IMR-90 (cell line): Measurements from ENCODE around the gene MAN2C1.

Experiments
- CEBPB ChIP-seq: IDR thresholded peaks from 2 replicates; pipeline ENCODE4 v1.6.1; 2012; ENCODE audit warnings: low read depth, low read length, improper control_type of control experiment
- MAFK ChIP-seq: IDR thresholded peaks from 2 replicates; pipeline ENCODE4 v1.6.1; 2012; ENCODE audit warnings: low read depth, low read length, improper control_type of control experiment
- POLR2A ChIP-seq: IDR thresholded peaks from 2 replicates; pipeline ENCODE4 v1.6.1; 2012; ENCODE audit warnings: mild to moderate bottlenecking, low read depth, low read length
- RAD21 ChIP-seq: IDR thresholded peaks from 2 replicates; pipeline ENCODE4 v1.6.1; 2012; ENCODE audit warnings: low read length, improper control_type of control experiment
- RFX5 ChIP-seq: IDR thresholded peaks from 2 replicates; pipeline ENCODE4 v1.8.0; 2012; ENCODE audit warnings: low read depth, mild to moderate bottlenecking, low read length, moderate library complexity
- SMC3 ChIP-seq: fragments of 150-350 bp; IDR thresholded peaks from 2 replicates; pipeline ENCODE4 v1.6.1; 2016; ENCODE audit warnings: low read depth, mild to moderate bottlenecking, antibody characterized with exemption, low read length, moderate library complexity
- TF ChIP-seq, protein P1 (sequence below): conservative IDR thresholded peaks from 2 replicates; pipeline ENCODE4 v1.5.1; 2012; ENCODE audit warnings: mild to moderate bottlenecking, low read depth, low read length, improper control_type of control experiment
- TF ChIP-seq, protein P2 (sequence below): fragments of 150-350 bp; IDR thresholded peaks from 2 replicates; pipeline ENCODE4 v1.6.1; 2016; ENCODE audit warnings: low read depth, mild to moderate bottlenecking, low read length, moderate library complexity, borderline replicate concordance

DNA sequence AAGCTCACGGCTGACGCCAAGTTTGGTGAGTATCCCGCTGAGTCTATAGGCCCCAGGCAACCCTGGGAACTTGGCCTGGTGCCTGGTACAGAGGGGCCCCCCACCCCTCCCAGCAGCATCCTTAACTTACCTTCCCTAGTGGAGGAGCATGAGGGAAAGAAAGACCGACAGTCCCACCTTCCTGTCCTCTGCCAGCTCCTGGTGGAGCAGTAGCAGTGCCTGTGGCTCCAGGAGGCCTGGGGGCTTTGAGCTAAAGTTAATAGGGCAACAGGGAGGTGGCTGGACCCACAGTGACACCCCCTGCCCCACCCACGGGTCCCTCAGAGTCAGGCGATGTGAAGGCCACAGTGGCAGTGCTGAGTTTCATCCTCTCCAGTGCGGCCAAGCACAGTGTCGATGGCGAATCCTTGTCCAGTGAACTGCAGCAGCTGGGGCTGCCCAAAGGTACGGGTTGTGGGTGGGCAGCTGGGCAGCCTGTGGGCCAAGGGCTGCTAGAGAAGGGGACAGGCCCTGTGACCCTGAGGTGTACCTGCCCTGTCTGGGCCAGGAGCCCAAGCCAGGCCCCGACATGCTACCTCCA, 29.7 kb downstream of the MAN2C1 start:
- TF ChIP-seq POLR2A, result no peak
- TF ChIP-seq, protein P1, sequence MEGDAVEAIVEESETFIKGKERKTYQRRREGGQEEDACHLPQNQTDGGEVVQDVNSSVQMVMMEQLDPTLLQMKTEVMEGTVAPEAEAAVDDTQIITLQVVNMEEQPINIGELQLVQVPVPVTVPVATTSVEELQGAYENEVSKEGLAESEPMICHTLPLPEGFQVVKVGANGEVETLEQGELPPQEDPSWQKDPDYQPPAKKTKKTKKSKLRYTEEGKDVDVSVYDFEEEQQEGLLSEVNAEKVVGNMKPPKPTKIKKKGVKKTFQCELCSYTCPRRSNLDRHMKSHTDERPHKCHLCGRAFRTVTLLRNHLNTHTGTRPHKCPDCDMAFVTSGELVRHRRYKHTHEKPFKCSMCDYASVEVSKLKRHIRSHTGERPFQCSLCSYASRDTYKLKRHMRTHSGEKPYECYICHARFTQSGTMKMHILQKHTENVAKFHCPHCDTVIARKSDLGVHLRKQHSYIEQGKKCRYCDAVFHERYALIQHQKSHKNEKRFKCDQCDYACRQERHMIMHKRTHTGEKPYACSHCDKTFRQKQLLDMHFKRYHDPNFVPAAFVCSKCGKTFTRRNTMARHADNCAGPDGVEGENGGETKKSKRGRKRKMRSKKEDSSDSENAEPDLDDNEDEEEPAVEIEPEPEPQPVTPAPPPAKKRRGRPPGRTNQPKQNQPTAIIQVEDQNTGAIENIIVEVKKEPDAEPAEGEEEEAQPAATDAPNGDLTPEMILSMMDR, result no peak
- no peak for TF ChIP-seq RFX5
- no peak for TF ChIP-seq CEBPB
- no peak for TF ChIP-seq MAFK
- TF ChIP-seq SMC3, result no peak
- TF ChIP-seq RAD21, result no peak
- TF ChIP-seq, protein P2, sequence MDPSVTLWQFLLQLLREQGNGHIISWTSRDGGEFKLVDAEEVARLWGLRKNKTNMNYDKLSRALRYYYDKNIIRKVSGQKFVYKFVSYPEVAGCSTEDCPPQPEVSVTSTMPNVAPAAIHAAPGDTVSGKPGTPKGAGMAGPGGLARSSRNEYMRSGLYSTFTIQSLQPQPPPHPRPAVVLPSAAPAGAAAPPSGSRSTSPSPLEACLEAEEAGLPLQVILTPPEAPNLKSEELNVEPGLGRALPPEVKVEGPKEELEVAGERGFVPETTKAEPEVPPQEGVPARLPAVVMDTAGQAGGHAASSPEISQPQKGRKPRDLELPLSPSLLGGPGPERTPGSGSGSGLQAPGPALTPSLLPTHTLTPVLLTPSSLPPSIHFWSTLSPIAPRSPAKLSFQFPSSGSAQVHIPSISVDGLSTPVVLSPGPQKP, result no peak
